ENCODE results near the gene MT1M.

MT1M gene

DNA sequence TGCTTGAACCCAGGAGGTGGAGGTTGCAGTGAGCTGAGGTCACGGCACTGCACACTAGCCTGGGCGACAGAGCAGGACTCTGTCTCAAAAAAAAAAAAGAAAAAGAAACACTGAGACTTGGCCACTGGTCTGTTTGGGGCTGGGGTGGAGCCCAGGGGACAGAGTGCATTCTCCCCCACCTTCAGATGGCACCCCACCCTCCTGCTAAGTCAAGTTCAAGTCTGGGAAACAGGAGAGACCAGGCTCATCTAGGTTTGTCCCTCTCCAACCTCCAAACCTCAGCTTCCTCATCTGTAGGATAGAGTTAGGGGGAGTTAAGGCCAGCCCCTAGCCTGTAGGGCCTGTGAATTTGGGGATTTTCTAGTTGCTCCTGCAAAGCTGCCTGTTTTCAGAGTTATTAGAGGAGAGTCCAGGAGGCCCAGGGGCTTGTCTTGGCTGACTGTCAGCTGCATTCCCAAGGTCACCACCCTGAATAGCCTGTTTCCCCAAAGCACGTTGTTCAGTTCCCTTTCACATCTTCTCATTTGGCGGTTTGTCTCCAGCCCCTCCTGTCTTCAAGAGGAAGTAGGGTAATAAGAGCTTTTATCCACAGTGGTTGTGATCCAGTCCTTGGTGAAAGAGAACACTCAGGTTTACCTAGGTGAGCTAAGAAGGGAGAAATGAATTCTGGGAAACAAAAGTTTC lies 40.9 kb upstream of the MT1M start:
- TF ChIP-seq CTCF (IDR thresholded peaks at IDR 0.05; ENCODE audit: borderline replicate concordance, insufficient read depth, low read depth, low read length) = no peak
- H3K4me3 ChIP-seq (ENCODE audit: low read depth, low read length) = no peak overlapping the region

GRCh38 chr16:56593573-56594291 lies 38.7 kb upstream of the MT1M start:
- no peak overlapping the region for H3K4me3 ChIP-seq (ENCODE audit: low read depth, low read length)
- no peak for TF ChIP-seq CTCF (IDR thresholded peaks at IDR 0.05; ENCODE audit: borderline replicate concordance, insufficient read depth, low read depth, low read length)

DNA sequence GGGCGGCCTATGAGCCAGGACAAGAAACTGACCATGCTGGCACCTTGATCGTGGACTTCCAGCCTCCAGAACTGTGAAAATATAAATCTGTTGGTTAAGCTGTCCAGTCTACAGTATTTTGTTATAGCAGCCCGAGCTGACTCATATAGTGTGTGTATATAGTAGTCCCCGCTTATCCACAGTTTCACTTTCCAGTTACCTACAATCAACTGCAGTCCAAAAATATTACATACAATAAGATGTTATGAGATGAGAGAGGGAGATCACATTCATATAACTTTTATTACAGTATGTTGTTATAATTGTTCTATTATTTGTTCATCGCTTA lies 38.2 kb upstream of the MT1M start:
- no peak for TF ChIP-seq CTCF (IDR thresholded peaks at IDR 0.05; ENCODE audit: borderline replicate concordance, insufficient read depth, low read depth, low read length)
- no peak overlapping the region for H3K4me3 ChIP-seq (ENCODE audit: low read depth, low read length)

- TF ChIP-seq CTCF (IDR thresholded peaks at IDR 0.05; ENCODE audit: borderline replicate concordance, insufficient read depth, low read depth, low read length) = peak; percentile 69; the same call in 1 of the 2 replicates
- no peak overlapping the region for H3K4me3 ChIP-seq (ENCODE audit: low read depth, low read length)
Measured at GRCh38 chr16:56600398-56600999, 32.0 kb upstream of the MT1M start.

DNA sequence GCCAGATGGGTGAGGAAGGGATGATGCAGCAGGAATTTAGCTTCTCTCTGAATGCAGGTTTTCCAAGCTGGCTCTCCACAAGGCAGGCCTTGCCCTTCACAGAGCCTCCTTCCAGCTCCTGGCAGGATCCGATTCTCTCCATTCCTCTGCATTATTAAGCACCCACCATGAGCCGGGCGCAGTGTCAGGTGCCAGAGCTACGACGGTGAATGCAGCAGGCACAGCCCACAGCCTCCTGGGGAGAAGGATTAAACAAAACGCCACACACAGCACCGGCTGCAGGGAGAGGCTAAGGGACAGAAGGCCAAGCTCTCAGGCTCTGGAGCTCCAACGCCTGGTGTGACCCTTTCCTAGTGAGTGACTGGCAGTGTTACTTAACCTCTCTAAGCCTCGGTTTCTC lies 31.1 kb upstream of the MT1M start:
- no peak overlapping the region for H3K4me3 ChIP-seq (ENCODE audit: low read depth, low read length)
- no peak for TF ChIP-seq CTCF (IDR thresholded peaks at IDR 0.05; ENCODE audit: borderline replicate concordance, insufficient read depth, low read depth, low read length)

DNA sequence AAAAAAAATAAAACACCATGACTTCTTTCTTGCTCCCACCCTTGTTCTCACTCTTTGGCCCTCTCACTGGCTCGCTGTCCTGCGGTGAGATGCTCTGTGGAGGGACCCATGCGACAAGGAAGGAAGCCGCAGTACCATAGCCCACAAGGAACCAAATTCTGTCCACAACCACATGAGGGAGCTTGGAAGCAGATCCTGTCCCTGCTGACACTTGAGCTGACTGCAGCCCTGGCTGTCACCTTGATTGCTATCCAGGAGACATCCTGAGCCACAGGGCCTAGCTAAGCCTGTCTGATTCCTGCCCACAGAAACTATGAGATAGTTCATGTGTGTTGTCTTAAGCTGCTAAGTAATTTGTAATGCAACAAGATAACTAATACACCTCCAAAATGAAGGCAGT lies 28.9 kb upstream of the MT1M start:
- no peak overlapping the region for H3K4me3 ChIP-seq (ENCODE audit: low read depth, low read length)
- TF ChIP-seq CTCF (IDR thresholded peaks at IDR 0.05; ENCODE audit: borderline replicate concordance, insufficient read depth, low read depth, low read length) = 0 out of 2 replicates have a peak, but pooled peaks have one; percentile 16

GRCh38 chr16:56604966-56605365 lies 27.5 kb upstream of the MT1M start:
- no peak for TF ChIP-seq CTCF (IDR thresholded peaks at IDR 0.05; ENCODE audit: borderline replicate concordance, insufficient read depth, low read depth, low read length)
- no peak overlapping the region for H3K4me3 ChIP-seq (ENCODE audit: low read depth, low read length)

Measured in GM12875 (cell line).